SU-DHL-6 (cell line): ENCODE results near the gene YY1.
"Not testable (repeated sequence)": the region's sequence is repeated elsewhere in the genome, so short reads cannot be mapped to it uniquely, and the experiment has no call there.

ENCODE experiments used
- H2AFZ ChIP-seq: fragments of 200-600 bp; sonication (generic); 2 replicates; pipeline ENCODE4 v1.6.1; 2014; ENCODE audit warnings: low read depth, mild to moderate bottlenecking, moderate library complexity, mixed read lengths, antibody characterized with exemption, low read length; ENCODE audit not compliant: severe bottlenecking
- H3F3A ChIP-seq: fragments of 200-600 bp; shearing (Covaris generic); 2 replicates; pipeline ENCODE4 v1.6.0; 2016; ENCODE audit warnings: antibody characterized with exemption, mild to moderate bottlenecking; ENCODE audit not compliant: insufficient read depth
- H3K27ac ChIP-seq: fragments of 200-600 bp; sonication (generic); 2 replicates; pipeline ENCODE4 v1.5.1; 2016; ENCODE audit warnings: low read depth, mild to moderate bottlenecking, low read length, moderate library complexity, mixed read lengths
- H3K27me3 ChIP-seq: fragments of 200-600 bp; sonication (generic), shearing (Covaris generic); 2 replicates; pipeline ENCODE4 v1.6.0; 2014; ENCODE audit warnings: mild to moderate bottlenecking, low read length
- H3K36me3 ChIP-seq: fragments of 200-600 bp; sonication (generic); 2 replicates; pipeline ENCODE4 v1.6.1; 2014; ENCODE audit warnings: mild to moderate bottlenecking, low read length, mixed read lengths
- H3K4me2 ChIP-seq: fragments of 300-600, 200-600 bp; shearing (Covaris generic), sonication (generic); 2 replicates; pipeline ENCODE4 v1.6.0; 2014; ENCODE audit warnings: low read length, low read depth, mild to moderate bottlenecking; ENCODE audit not compliant: poor library complexity, severe bottlenecking
- H3K4me3 ChIP-seq: fragments of 200-600 bp; sonication (generic); 2 replicates; pipeline ENCODE4 v1.5.1; 2014; ENCODE audit warnings: antibody characterized with exemption, low read length, mild to moderate bottlenecking, mixed read lengths; ENCODE audit not compliant: insufficient read depth, poor library complexity, severe bottlenecking
- H3K79me2 ChIP-seq: fragments of 200-600 bp; sonication (generic); 2 replicates; pipeline ENCODE4 v1.6.1; 2014; ENCODE audit warnings: mild to moderate bottlenecking, low read length, moderate library complexity; ENCODE audit not compliant: insufficient read depth
- H3K9ac ChIP-seq: fragments of 200-600 bp; sonication (generic); 2 replicates; pipeline ENCODE4 v1.7.0; 2014; ENCODE audit warnings: mild to moderate bottlenecking, low read length
- H3K9me2 ChIP-seq: fragments of 200-600 bp; sonication (generic); replicated peaks from 2 replicates; pipeline ENCODE4 v1.6.1; 2014; ENCODE audit warnings: low read length; ENCODE audit not compliant: insufficient read depth
- H3K9me3 ChIP-seq: fragments of 200-600 bp; sonication (generic); 2 replicates; pipeline ENCODE4 v1.6.1; 2014; ENCODE audit warnings: low read length, mixed read lengths; ENCODE audit not compliant: insufficient read depth
- H4K20me1 ChIP-seq: fragments of 200-600 bp; sonication (generic); 2 replicates; pipeline ENCODE4 v1.6.1; 2014; ENCODE audit warnings: low read depth, mild to moderate bottlenecking, antibody characterized with exemption, low read length, moderate library complexity, mixed read lengths
- EZH2phosphoT487 ChIP-seq: fragments of 200-600 bp; sonication (generic), shearing (Covaris generic); conservative IDR thresholded peaks from 2 replicates; pipeline ENCODE4 v1.6.1; 2018; ENCODE audit warnings: mild to moderate bottlenecking, antibody characterized with exemption, low read length, moderate library complexity, mixed read lengths
- TF ChIP-seq, protein P1 (sequence below): fragments of 200-600 bp; sonication (generic); IDR thresholded peaks from one replicate; pipeline ENCODE4 v1.5.1; 2017; ENCODE audit warnings: antibody characterized with exemption, mild to moderate bottlenecking, low read length, moderate library complexity; ENCODE audit not compliant: insufficient read depth, poor library complexity, severe bottlenecking

The YY1 gene

DNA sequence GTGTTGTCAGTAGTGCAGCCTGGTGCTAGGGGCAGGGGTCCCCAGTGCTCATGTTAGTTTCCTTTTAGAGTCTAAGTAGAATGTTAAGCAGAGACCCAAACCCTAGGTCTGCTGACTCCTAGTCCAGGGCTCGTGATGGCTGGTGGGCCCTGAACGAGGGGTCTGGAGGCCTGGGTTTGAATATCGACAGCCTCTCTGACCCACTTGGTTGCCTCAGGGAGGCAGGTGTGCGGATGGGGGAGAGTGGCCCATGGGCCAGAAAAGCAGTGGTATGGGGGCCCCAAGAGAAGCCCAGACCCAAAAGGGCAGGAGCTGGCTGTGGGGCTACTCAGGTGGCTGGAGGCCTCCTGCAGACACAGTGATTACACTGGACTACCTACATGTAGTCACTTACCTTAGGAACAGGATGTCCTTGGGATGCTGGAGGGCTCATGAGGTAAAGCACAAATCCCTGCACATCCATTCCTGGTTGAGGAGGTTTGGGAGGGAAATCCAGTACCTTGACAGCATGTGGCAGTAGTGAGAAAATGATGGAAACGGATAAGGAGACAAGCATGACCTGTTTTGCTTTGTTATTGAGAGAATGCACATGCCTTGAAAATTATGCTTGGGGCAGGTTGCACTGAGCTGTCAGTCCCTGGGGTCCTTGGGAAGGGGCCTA, 69.0 kb downstream of the YY1 start:
- no peak overlapping the region for H2AFZ ChIP-seq
- TF ChIP-seq EZH2phosphoT487 = no peak
- TF ChIP-seq, protein P1, sequence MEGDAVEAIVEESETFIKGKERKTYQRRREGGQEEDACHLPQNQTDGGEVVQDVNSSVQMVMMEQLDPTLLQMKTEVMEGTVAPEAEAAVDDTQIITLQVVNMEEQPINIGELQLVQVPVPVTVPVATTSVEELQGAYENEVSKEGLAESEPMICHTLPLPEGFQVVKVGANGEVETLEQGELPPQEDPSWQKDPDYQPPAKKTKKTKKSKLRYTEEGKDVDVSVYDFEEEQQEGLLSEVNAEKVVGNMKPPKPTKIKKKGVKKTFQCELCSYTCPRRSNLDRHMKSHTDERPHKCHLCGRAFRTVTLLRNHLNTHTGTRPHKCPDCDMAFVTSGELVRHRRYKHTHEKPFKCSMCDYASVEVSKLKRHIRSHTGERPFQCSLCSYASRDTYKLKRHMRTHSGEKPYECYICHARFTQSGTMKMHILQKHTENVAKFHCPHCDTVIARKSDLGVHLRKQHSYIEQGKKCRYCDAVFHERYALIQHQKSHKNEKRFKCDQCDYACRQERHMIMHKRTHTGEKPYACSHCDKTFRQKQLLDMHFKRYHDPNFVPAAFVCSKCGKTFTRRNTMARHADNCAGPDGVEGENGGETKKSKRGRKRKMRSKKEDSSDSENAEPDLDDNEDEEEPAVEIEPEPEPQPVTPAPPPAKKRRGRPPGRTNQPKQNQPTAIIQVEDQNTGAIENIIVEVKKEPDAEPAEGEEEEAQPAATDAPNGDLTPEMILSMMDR = no peak
- H3K79me2 ChIP-seq = no peaks in the 10 kb centered on the region
- H3K4me3 ChIP-seq = no peak overlapping the region
- H3K27me3 ChIP-seq = no peaks in the 10 kb centered on the region
- no peaks in the 10 kb centered on the region for H3K36me3 ChIP-seq
- no peak overlapping the region for H3K4me2 ChIP-seq
- H3F3A ChIP-seq = no peaks in the 10 kb centered on the region
- no peaks in the 10 kb centered on the region for H4K20me1 ChIP-seq
- no peaks in the 10 kb centered on the region for H3K9me3 ChIP-seq
- H3K9me2 ChIP-seq = no peaks in the 10 kb centered on the region
- no peak overlapping the region for H3K9ac ChIP-seq
- no peak overlapping the region for H3K27ac ChIP-seq

DNA sequence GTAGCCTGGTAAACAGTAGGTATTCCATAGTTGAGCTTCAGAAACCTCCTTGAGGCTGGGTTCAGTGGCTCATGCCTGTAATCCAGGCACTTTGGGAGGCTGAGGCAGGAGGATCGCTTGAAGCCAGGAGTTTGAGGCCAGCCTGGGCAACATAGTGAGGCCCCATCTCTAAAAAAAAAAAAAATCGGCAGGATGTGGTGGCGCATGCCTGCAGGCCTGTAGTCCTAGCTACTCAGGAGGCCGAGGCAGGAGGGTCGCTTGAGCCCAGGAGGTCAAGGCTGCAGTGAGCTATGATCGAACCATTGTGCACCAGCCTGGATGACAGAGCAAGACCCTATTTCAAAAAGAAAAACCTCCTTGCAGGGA, 69.5 kb downstream of the YY1 start:
- H3K4me3 ChIP-seq, H3K9ac ChIP-seq, H3K9me2 ChIP-seq, H3K4me2 ChIP-seq, H3K36me3 ChIP-seq, H3K27me3 ChIP-seq, H4K20me1 ChIP-seq, H3K27ac ChIP-seq, H3K79me2 ChIP-seq, H2AFZ ChIP-seq, H3F3A ChIP-seq, H3K9me3 ChIP-seq: not testable (repeated sequence)

- Histone ChIP-seq H3K4me2 (no peak overlapping the region), H3K9ac (no peak overlapping the region), H3K79me2 (no peaks in the 10 kb centered on the region)
Observed at GRCh38 chr14:100309028-100309737, 70.2 kb downstream of the YY1 start.

DNA sequence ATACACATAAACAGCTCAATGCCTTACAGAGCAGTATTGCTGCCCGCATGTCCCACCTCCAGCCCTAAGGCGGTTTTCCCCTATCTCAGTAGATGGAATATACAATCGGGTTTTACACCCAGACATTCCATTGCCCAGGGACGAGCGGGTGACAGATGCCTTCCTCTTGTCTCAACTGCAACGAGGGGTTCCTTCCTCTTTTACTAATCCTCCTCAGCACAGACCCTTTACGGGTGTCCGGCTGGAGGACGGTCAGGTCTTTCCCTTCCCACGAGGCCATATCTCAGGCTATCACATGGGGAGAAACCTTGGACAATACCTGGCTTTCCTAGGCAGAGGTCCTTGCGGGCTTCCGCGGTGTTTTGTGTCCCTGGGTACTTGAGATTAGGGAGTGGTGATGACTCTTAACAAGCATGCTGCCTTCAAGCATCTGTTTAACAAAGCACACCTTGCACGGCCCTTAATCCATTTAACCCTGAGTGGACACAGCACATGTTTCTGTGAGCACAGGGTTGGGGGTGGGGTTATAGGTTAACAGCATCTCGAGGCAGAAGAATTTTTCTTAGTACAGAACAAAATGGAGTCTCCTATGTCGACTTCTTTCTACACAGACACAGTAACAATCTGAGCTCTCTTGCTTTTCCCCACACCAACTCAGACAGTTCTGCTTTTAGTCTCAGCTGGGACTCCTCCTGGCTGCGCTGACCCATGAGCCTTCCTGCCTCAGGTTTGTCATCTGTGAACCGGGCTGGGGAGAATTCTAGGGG, 73.3 kb downstream of the YY1 start:
- H3F3A ChIP-seq, H3K9me3 ChIP-seq, H3K36me3 ChIP-seq, H3K9ac ChIP-seq, H3K27me3 ChIP-seq, H3K4me3 ChIP-seq, H4K20me1 ChIP-seq, H2AFZ ChIP-seq, H3K79me2 ChIP-seq, H3K4me2 ChIP-seq, H3K9me2 ChIP-seq, H3K27ac ChIP-seq: not testable (repeated sequence)

More at GRCh38 chr14:100309028-100309737, 70.2 kb downstream of the YY1 start:
- Histone ChIP-seq H3K36me3 (no peaks in the 10 kb centered on the region), H2AFZ (no peak overlapping the region), H3K9me2 (no peaks in the 10 kb centered on the region), H3F3A (no peaks in the 10 kb centered on the region), H3K27ac (no peak overlapping the region), H3K4me3 (no peak overlapping the region), H3K27me3 (no peaks in the 10 kb centered on the region), H4K20me1 (no peaks in the 10 kb centered on the region), H3K9me3 (no peaks in the 10 kb centered on the region)
- TF ChIP-seq, protein P1 = no peak
- no peak for TF ChIP-seq EZH2phosphoT487
